Retinal pigment epithelial cell (primary cell): ENCODE data around the gene SAP30BP.

ENCODE experiments used
- DNase-seq: peaks from one replicate; pipeline ENCODE4 v3.0.0-alpha.2; 2010; ENCODE audit warnings: low read depth
- H3K4me3 ChIP-seq: 2 replicates; pipeline ENCODE4 v1.5.1; 2011; ENCODE audit warnings: mild to moderate bottlenecking, low read length, control low read depth, moderate library complexity
- TF ChIP-seq, protein P1 (sequence below): conservative IDR thresholded peaks from 2 replicates; pipeline ENCODE4 v1.5.1; 2011; ENCODE audit warnings: low read depth, low read length, control low read depth, inconsistent platforms

The SAP30BP gene

DNA sequence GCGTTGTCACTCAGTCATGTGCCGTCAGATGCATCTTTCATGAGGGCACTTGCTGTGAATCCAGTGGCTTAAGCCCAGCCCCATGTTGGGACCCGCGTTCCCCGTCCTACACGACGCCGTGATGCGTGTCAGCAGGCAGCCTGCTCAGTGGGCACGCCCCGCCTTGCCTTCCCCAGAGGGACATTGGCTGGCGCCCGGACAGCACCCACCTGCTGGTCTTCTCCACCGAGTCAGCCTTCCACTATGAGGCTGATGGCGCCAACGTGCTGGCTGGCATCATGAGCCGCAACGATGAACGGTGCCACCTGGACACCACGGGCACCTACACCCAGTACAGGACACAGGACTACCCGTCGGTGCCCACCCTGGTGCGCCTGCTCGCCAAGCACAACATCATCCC is 62.9 kb downstream of the SAP30BP start:
- no peak for DNase-seq
- H3K4me3 ChIP-seq, result no peak overlapping the region
- TF ChIP-seq, protein P1, sequence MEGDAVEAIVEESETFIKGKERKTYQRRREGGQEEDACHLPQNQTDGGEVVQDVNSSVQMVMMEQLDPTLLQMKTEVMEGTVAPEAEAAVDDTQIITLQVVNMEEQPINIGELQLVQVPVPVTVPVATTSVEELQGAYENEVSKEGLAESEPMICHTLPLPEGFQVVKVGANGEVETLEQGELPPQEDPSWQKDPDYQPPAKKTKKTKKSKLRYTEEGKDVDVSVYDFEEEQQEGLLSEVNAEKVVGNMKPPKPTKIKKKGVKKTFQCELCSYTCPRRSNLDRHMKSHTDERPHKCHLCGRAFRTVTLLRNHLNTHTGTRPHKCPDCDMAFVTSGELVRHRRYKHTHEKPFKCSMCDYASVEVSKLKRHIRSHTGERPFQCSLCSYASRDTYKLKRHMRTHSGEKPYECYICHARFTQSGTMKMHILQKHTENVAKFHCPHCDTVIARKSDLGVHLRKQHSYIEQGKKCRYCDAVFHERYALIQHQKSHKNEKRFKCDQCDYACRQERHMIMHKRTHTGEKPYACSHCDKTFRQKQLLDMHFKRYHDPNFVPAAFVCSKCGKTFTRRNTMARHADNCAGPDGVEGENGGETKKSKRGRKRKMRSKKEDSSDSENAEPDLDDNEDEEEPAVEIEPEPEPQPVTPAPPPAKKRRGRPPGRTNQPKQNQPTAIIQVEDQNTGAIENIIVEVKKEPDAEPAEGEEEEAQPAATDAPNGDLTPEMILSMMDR, result no peak

DNA sequence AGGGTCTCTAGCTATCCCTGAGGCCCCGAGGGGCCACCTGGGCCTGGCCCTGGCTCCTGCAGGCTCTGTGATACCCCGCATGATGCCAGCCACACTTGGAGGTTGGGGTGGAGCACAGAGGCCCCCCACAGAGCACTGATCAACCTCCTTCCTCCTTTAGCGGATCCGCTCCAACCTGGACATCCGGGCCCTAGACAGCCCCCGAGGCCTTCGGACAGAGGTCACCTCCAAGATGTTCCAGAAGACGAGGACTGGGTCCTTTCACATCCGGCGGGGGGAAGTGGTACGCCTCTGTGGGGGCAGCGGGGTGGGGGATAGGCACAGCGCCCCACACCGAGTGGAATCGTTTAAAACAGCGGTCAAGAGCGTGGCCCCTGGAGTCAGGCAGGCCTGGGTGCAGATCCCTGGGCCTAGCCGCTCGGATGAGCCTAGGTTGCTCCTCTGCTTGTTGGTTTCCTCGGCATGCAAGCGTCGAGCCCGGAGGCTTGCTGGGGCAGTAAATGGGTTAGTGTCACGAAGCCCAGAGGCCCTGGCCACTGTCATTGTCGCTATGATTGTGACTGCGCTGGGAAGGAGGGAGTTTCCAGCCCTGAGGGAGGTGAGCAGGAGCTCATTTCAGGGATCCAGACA is 64.1 kb downstream of the SAP30BP start:
- TF ChIP-seq, protein P1, result no peak
- H3K4me3 ChIP-seq, result no peak overlapping the region
- no peak for DNase-seq

DNA sequence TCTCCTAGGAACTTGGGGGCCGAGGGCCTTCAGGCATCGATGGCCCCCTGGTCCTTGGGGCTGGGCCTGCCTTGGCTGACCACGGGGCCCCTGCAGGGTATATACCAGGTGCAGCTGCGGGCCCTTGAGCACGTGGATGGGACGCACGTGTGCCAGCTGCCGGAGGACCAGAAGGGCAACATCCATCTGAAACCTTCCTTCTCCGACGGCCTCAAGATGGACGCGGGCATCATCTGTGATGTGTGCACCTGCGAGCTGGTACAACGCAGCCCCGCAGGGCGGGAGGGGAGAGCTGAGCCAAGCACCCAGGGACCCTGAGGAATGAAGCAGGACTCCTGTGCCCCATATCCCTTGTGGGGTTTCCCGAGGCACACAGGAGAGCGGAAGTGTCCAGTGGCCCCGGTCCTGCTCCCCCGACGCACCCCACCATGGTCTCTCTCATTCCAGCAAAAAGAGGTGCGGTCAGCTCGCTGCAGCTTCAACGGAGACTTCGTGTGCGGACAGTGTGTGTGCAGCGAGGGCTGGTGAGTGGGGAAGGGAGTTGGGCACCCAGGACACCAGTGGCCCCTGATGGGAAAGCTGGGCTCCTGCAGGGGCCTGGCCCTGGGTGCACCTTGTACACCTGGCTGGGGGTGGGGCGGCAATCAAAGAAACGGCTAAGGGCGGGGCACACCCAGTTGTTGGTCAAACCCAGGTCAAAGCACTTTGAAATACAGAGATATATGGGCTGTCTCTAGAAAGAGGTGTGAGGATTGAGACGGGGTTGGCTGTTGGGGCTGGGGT is 64.8 kb downstream of the SAP30BP start:
- H3K4me3 ChIP-seq, result no peak overlapping the region
- TF ChIP-seq, protein P1, result no peak
- DNase-seq, result no peak

DNA sequence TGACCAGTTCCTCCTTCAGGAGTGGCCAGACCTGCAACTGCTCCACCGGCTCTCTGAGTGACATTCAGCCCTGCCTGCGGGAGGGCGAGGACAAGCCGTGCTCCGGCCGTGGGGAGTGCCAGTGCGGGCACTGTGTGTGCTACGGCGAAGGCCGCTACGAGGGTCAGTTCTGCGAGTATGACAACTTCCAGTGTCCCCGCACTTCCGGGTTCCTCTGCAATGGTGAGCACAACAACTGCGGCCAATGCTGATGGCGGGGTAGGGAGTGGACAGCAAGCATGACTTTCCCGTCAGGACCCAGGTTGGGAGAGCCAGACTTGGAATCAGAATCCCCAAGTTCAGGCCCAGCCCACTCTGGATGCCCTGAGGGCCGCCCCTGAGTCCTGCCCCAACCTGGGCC is 66.3 kb downstream of the SAP30BP start:
- no peak for DNase-seq
- TF ChIP-seq, protein P1, result no peak
- H3K4me3 ChIP-seq, result no peak overlapping the region

DNA sequence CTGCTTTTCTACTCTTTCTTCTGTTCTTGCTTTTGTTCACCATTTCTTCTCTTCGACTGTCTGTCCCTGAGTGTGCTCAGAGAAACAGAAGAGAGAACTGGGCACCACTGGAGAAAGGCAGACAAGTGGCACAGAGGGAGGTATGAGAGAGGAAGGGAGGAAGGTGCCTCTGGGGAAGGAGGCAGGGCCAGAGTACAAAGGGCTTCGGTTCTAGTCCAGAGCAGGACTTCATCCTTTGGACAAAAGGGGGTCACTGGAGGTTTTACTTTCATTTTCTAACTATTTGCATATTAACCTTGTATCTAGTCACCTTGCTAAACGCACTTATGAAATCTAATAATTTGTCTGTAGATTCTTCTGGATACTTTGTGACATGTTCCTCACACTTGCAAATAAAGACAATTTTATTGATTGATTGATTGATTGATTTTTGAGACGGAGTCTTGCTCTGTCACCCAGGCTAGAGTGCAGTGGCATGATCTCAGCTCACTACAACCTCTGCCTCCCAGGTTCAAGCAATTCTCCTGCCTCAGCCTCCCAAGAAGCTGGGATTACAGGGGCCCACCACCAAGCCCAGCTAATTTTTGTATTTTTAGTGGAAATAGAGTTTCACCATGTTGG is 67.6 kb downstream of the SAP30BP start:
- H3K4me3 ChIP-seq, result no peak overlapping the region
- DNase-seq, result no peak
- TF ChIP-seq, protein P1, result no peak

DNA sequence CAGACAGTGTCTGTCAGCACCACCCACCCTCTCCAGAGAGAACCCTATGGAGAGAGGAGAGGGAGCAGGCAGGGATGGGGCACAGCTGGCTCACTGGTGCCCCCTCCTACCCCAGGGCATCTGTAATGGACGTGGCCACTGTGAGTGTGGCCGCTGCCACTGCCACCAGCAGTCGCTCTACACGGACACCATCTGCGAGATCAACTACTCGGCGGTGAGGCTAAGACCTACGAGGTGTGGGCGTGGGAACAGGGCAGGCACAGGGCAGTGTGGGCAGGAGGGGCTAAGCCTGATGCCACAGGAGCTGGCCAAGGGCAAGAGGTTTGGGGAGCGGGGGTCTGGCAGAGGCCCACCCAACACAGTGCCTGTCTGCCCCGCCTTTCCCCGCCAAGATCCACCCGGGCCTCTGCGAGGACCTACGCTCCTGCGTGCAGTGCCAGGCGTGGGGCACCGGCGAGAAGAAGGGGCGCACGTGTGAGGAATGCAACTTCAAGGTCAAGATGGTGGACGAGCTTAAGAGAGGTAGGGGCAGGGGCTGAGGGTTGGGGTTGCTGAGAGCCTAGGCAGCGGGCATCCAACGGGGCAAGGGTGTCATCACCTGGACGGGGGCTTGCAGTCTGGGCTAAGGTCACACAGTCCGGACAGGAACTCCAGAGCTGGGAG is 69.2 kb downstream of the SAP30BP start:
- DNase-seq, result no peak
- TF ChIP-seq, protein P1, result no peak

More for the DNA sequence above, 69.2 kb downstream of the SAP30BP start:
- no peak overlapping the region for H3K4me3 ChIP-seq
